ENCODE results near the gene UIMC1. TPM values are rescaled to one million over a fixed set of nuclear protein-coding genes. Genes with fewer than 3 reads are reported as not detected.

Gene UIMC1
- total RNA-seq, 1 experiment from 2014 or later, result 96.3 TPM

GRCh38 chr5:176863041-176863764, 143.4 kb downstream of the UIMC1 start:
- POLR2A ChIA-PET, result interaction anchor here (0.6 kb wide), 1 partner anchor 28 kb away, joined by 3 read pairs; no protein-coding TSS in a partner anchor
- DNase-seq (ENCODE audit: unreplicated experiment), result no peak
- Mint-ChIP-seq H3K4me1 (ENCODE audit: insufficient read depth, unreplicated experiment) (no peaks in the 10 kb centered on the region), H3K4me3 (ENCODE audit: unreplicated experiment) (no peak overlapping the region), H3K27me3 (ENCODE audit: insufficient read depth, unreplicated experiment) (peaks cover 65% of the 10 kb centered on the region), H3K27ac (ENCODE audit: low read depth, unreplicated experiment) (no peak overlapping the region), H3K9me3 (ENCODE audit: unreplicated experiment) (no peaks in the 10 kb centered on the region), H3K36me3 (ENCODE audit: insufficient read depth, unreplicated experiment) (no peaks in the 10 kb centered on the region)
- intact Hi-C loops (cut with micrococcal nuclease), result no loop called here
- TF ChIP-seq CTCF (IDR thresholded peaks at IDR 0.05; ENCODE audit: unreplicated experiment), result no peak
- BruUV-seq (replicated peaks), result no TSS peak
- CTCF ChIA-PET, result interaction anchor here (0.7 kb wide), 1 partner anchor 9 kb away, joined by 3 read pairs; no protein-coding TSS in a partner anchor

- no peak for TF ChIP-seq CTCF (IDR thresholded peaks at IDR 0.05; ENCODE audit: unreplicated experiment)
- DNase-seq (ENCODE audit: unreplicated experiment), result no peak
- H3K27ac Mint-ChIP-seq (ENCODE audit: low read depth, unreplicated experiment), result no peak overlapping the region
- intact Hi-C loops (cut with micrococcal nuclease), result no loop called here
- H3K4me3 Mint-ChIP-seq (ENCODE audit: unreplicated experiment), result no peak overlapping the region
- peaks cover 69% of the 10 kb centered on the region for H3K27me3 Mint-ChIP-seq (ENCODE audit: insufficient read depth, unreplicated experiment)
- no TSS peak for BruUV-seq (replicated peaks)
- POLR2A ChIA-PET, result interaction anchor here (0.6 kb wide), 1 partner anchor 27 kb away, joined by 3 read pairs; no protein-coding TSS in a partner anchor
- H3K9me3 Mint-ChIP-seq (ENCODE audit: unreplicated experiment), result no peaks in the 10 kb centered on the region
- no peaks in the 10 kb centered on the region for H3K4me1 Mint-ChIP-seq (ENCODE audit: insufficient read depth, unreplicated experiment)
- CTCF ChIA-PET, result interaction anchor here (0.7 kb wide), 1 partner anchor 8 kb away, joined by 3 read pairs; no protein-coding TSS in a partner anchor
- H3K36me3 Mint-ChIP-seq (ENCODE audit: insufficient read depth, unreplicated experiment), result no peaks in the 10 kb centered on the region
Observed at GRCh38 chr5:176862330-176862995, 144.1 kb downstream of the UIMC1 start.

- intact Hi-C loops (cut with micrococcal nuclease), result no loop called here
- no peak overlapping the region for H3K27ac Mint-ChIP-seq (ENCODE audit: low read depth, unreplicated experiment)
- POLR2A ChIA-PET, result no interaction called here
- CTCF ChIA-PET, result interaction anchor here (0.5 kb wide), 1 partner anchor 306 kb away, joined by 4 read pairs; no protein-coding TSS in a partner anchor
- no TSS peak for BruUV-seq (replicated peaks)
- TF ChIP-seq CTCF (IDR thresholded peaks at IDR 0.05; ENCODE audit: unreplicated experiment), result no peak
- no peak overlapping the region for H3K4me3 Mint-ChIP-seq (ENCODE audit: unreplicated experiment)
- no peaks in the 10 kb centered on the region for H3K36me3 Mint-ChIP-seq (ENCODE audit: insufficient read depth, unreplicated experiment)
- peaks cover 68% of the 10 kb centered on the region for H3K27me3 Mint-ChIP-seq (ENCODE audit: insufficient read depth, unreplicated experiment)
- H3K9me3 Mint-ChIP-seq (ENCODE audit: unreplicated experiment), result no peaks in the 10 kb centered on the region
- no peak for DNase-seq (ENCODE audit: unreplicated experiment)
- H3K4me1 Mint-ChIP-seq (ENCODE audit: insufficient read depth, unreplicated experiment), result no peaks in the 10 kb centered on the region
Observed at GRCh38 chr5:176861276-176861675, 145.3 kb downstream of the UIMC1 start.

GRCh38 chr5:176860381-176860780, 146.2 kb downstream of the UIMC1 start:
- H3K27ac Mint-ChIP-seq (ENCODE audit: low read depth, unreplicated experiment), result no peak overlapping the region
- ChIA-PET POLR2A (no interaction called here), CTCF (interaction anchor here (1.3 kb wide), 1 partner anchor 200 kb away, joined by 5 read pairs; no protein-coding TSS in a partner anchor)
- H3K9me3 Mint-ChIP-seq (ENCODE audit: unreplicated experiment), result no peaks in the 10 kb centered on the region
- peaks cover 59% of the 10 kb centered on the region for H3K27me3 Mint-ChIP-seq (ENCODE audit: insufficient read depth, unreplicated experiment)
- no peak for TF ChIP-seq CTCF (IDR thresholded peaks at IDR 0.05; ENCODE audit: unreplicated experiment)
- H3K4me3 Mint-ChIP-seq (ENCODE audit: unreplicated experiment), result no peak overlapping the region
- H3K4me1 Mint-ChIP-seq (ENCODE audit: insufficient read depth, unreplicated experiment), result no peaks in the 10 kb centered on the region
- H3K36me3 Mint-ChIP-seq (ENCODE audit: insufficient read depth, unreplicated experiment), result no peaks in the 10 kb centered on the region
- DNase-seq (ENCODE audit: unreplicated experiment), result no peak
- BruUV-seq (replicated peaks), result no TSS peak
- intact Hi-C loops (cut with micrococcal nuclease), result no loop called here

Data from MCF 10A (cell line).